Esophagus muscularis mucosa (tissue), 3 donors: ENCODE data around the gene APBA3.

Source experiments
- CTCF ChIP-seq, 3 experiments: fragments of 200-600 bp in 2 of 3; fragments of 450-650 bp in 1 of 3; sonication (generic) in 2 of 3; IDR thresholded peaks; one replicate each; pipeline ENCODE4 v1.5.1; 2017 to 2019; ENCODE audit warnings: antibody characterized with exemption in 3 of 3, mild to moderate bottlenecking in 2 of 3, moderate library complexity in 1 of 3
- POLR2AphosphoS5 ChIP-seq, 2 donors: sonication (generic); formaldehyde crosslinking; IDR thresholded peaks; one replicate each; pipeline ENCODE4 v1.6.1; 2017; ENCODE audit warnings: antibody characterized with exemption in 2 of 2

DNA sequence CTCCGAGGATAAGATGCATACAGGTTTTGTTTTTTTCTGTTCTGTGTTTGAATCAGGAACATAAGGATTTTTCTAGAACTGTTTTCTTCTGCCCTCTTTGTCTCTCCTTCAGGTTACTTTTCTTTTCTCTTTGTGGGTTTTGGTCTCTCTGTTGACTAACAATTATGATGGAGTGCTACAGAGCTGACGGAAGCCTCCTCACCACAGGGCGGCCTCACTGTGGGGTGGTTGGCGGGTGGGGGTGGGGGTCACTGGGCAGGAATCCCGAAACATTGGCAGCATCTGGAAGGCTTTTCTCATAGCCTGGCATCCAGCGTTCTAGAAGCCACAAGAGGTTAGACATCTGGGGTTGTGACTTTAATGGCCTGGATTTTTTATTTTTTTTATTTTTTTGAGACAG lies 36.6 kb upstream of the APBA3 start:
- TF ChIP-seq POLR2AphosphoS5 (IDR thresholded peaks at IDR 0.05) (no peak), CTCF (IDR thresholded peaks at IDR 0.05) (no peak)
